ENCODE data around the gene GATA2. TPM values are rescaled to one million over a fixed set of nuclear protein-coding genes. Genes with fewer than 3 reads are reported as not detected.

Gene GATA2
- total RNA-seq, 3 donors from 2014 or later, result 6.0 to 14.4 (median 6.6) TPM

GRCh38 chr3:128442070-128442469 lies 50.9 kb downstream of the GATA2 start:
- Histone ChIP-seq H3K9me3 (no peaks in the 10 kb centered on the region), H3K4me3 (no peak overlapping the region), H3K4me1 (no peaks in the 10 kb centered on the region), H3K36me3 (no peaks in the 10 kb centered on the region), H3K27me3 (no peaks in the 10 kb centered on the region), H3K27ac (no peak overlapping the region)
- DNase-seq (ENCODE audit: low spot score in 2 of 2), result no peak
- TF ChIP-seq CTCF (IDR thresholded peaks at IDR 0.05) (no peak), POLR2A (IDR thresholded peaks at IDR 0.05) (no peak), POLR2AphosphoS5 (IDR thresholded peaks at IDR 0.05) (no peak)
- intact Hi-C loops (cut with DNase I; ENCODE audit: low total_unique reads), result no loop called here

- intact Hi-C loops (cut with DNase I; ENCODE audit: low total_unique reads), result no loop called here
- Histone ChIP-seq H3K36me3 (no peaks in the 10 kb centered on the region), H3K27ac (no peak overlapping the region), H3K27me3 (no peaks in the 10 kb centered on the region), H3K4me1 (no peaks in the 10 kb centered on the region), H3K4me3 (no peak overlapping the region), H3K9me3 (no peaks in the 10 kb centered on the region)
- TF ChIP-seq CTCF (IDR thresholded peaks at IDR 0.05) (no peak), POLR2AphosphoS5 (IDR thresholded peaks at IDR 0.05) (no peak), POLR2A (IDR thresholded peaks at IDR 0.05) (no peak)
- DNase-seq (ENCODE audit: low spot score in 2 of 2), result no peak
Measured at GRCh38 chr3:128439226-128439625, 53.8 kb downstream of the GATA2 start.

- Histone ChIP-seq H3K9me3 (no peaks in the 10 kb centered on the region), H3K4me1 (no peaks in the 10 kb centered on the region), H3K27me3 (no peaks in the 10 kb centered on the region), H3K36me3 (no peaks in the 10 kb centered on the region), H3K27ac (no peak overlapping the region), H3K4me3 (no peak overlapping the region)
- no peak for TF ChIP-seq POLR2A (IDR thresholded peaks at IDR 0.05)
- no peak for TF ChIP-seq POLR2AphosphoS5 (IDR thresholded peaks at IDR 0.05)
- no peak for TF ChIP-seq CTCF (IDR thresholded peaks at IDR 0.05)
- DNase-seq (ENCODE audit: low spot score in 2 of 2), result no peak
- intact Hi-C loops (cut with DNase I; ENCODE audit: low total_unique reads), result no loop called here
Measured at GRCh38 chr3:128438488-128439072, 54.4 kb downstream of the GATA2 start.

- Histone ChIP-seq H3K27ac (peak overlapping the region in 1 of 2 donors; percentile 66), H3K4me3 (no peak overlapping the region), H3K9me3 (no peaks in the 10 kb centered on the region), H3K27me3 (no peaks in the 10 kb centered on the region), H3K36me3 (no peaks in the 10 kb centered on the region), H3K4me1 (no peaks in the 10 kb centered on the region)
- no peak for TF ChIP-seq CTCF (IDR thresholded peaks at IDR 0.05)
- TF ChIP-seq POLR2AphosphoS5 (IDR thresholded peaks at IDR 0.05), result no peak
- TF ChIP-seq POLR2A (IDR thresholded peaks at IDR 0.05), result no peak
- no peak for DNase-seq (ENCODE audit: low spot score in 2 of 2)
- intact Hi-C loops (cut with DNase I; ENCODE audit: low total_unique reads), result no loop called here
Measured at GRCh38 chr3:128436214-128436613, 56.8 kb downstream of the GATA2 start.

GRCh38 chr3:128435561-128435960 lies 57.4 kb downstream of the GATA2 start:
- no peaks in the 10 kb centered on the region for H3K27me3 ChIP-seq
- H3K9me3 ChIP-seq, result no peaks in the 10 kb centered on the region
- no peaks in the 10 kb centered on the region for H3K4me1 ChIP-seq
- H3K36me3 ChIP-seq, result no peaks in the 10 kb centered on the region
- H3K27ac ChIP-seq, result peak overlapping the region; percentile 59 to 66
- DNase-seq (ENCODE audit: low spot score in 2 of 2), result no peak
- intact Hi-C loops (cut with DNase I; ENCODE audit: low total_unique reads), result no loop called here
- TF ChIP-seq POLR2A (IDR thresholded peaks at IDR 0.05) (no peak), POLR2AphosphoS5 (IDR thresholded peaks at IDR 0.05) (no peak), CTCF (IDR thresholded peaks at IDR 0.05) (no peak)
- no peak overlapping the region for H3K4me3 ChIP-seq
